Stomach (tissue), 9 donors: ENCODE data around the gene CYS1. TPM values are rescaled to one million over a fixed set of nuclear protein-coding genes. Genes with fewer than 3 reads are reported as not detected.
A peak's percentile ranks its signal among the peaks of the same experiment; 100 is the strongest.
"Not testable (repeated sequence)": the region's sequence is repeated elsewhere in the genome, so short reads cannot be mapped to it uniquely, and the experiment has no call there.

Source experiments
- DNase-seq, 2 donors: peaks; one replicate each; pipeline versions ENCODE4 v3.0.0 to v3.0.0-alpha.2; 2013 to 2019
- H3K27ac ChIP-seq, 5 donors: fragments of 200-600 bp in 4 of 5; sonication (generic) in 4 of 5; one replicate each; pipeline ENCODE4 v1.5.1; 2013 to 2019; ENCODE audit warnings: mild to moderate bottlenecking in 1 of 5, moderate library complexity in 1 of 5
- H3K27me3 ChIP-seq, 3 donors: fragments of 200-600 bp; sonication (generic); one replicate each; pipeline ENCODE4 v1.5.1; 2017 to 2019; ENCODE audit warnings: mixed run types in 1 of 3
- H3K36me3 ChIP-seq, 4 donors: fragments of 200-600 bp; sonication (generic); 1 replicate in 3 of 4; 2 replicates in 1 of 4; pipeline ENCODE4 v1.5.1; 2016 to 2019
- H3K4me1 ChIP-seq, 4 donors: fragments of 200-600 bp; sonication (generic); one replicate each; pipeline ENCODE4 v1.5.1; 2016 to 2019
- H3K4me3 ChIP-seq, 4 donors: fragments of 200-600 bp; sonication (generic) in 3 of 4; one replicate each; pipeline ENCODE4 v1.5.1; 2016 to 2019; ENCODE audit warnings: mild to moderate bottlenecking in 1 of 4
- H3K9me3 ChIP-seq, 4 donors: fragments of 200-600 bp; sonication (generic); one replicate each; pipeline ENCODE4 v1.5.1; 2016 to 2019
- CTCF ChIP-seq, 7 experiments: fragments of 450-650 bp in 4 of 7; fragments of 200-600 bp in 3 of 7; sonication (generic) in 3 of 7; IDR thresholded peaks; one replicate each; pipeline ENCODE4 v1.5.1; 2016 to 2019; ENCODE audit warnings: antibody characterized with exemption in 7 of 7, control low read depth in 2 of 7, mild to moderate bottlenecking in 1 of 7
- EP300 ChIP-seq: sonication (generic); formaldehyde crosslinking; IDR thresholded peaks from one replicate; pipeline ENCODE4 v1.6.1; 2017; ENCODE audit warnings: antibody characterized with exemption
- POLR2A ChIP-seq, 4 donors: fragments of 450-650 bp; IDR thresholded peaks; one replicate each; pipeline ENCODE4 v1.6.1; 2016; ENCODE audit warnings: antibody characterized with exemption in 4 of 4, control low read depth in 2 of 4, mild to moderate bottlenecking in 1 of 4, moderate library complexity in 1 of 4
- POLR2AphosphoS5 ChIP-seq, 3 donors: sonication (generic); formaldehyde crosslinking; IDR thresholded peaks; one replicate each; pipeline ENCODE4 v1.6.1; 2016; ENCODE audit warnings: antibody characterized with exemption in 3 of 3
- WGBS, 5 donors: extraction: QIAGEN DNeasy Blood & Tissue Kit in 3 of 5; methylation state at CpG; one replicate each; pipeline versions ENCODE4 v1.1.5 to v1.1.7; 2013 to 2018; 5-methylcytosine and 5-hydroxymethylcytosine counted together
- intact Hi-C: fragments of 100-400 bp; cut with DNase I; formaldehyde crosslinking; loops from one replicate; pipeline ENCODE4 v1.15.1; 2023; ENCODE audit warnings: low total_unique reads
- polyA plus RNA-seq, 3 donors: library from polyadenylated mRNA; stranded (reverse); fragments of 200-250 nt; gene quantifications; one replicate each; pipeline ENCODE4 v1.2.3, GENCODE V29; 2013
- total RNA-seq, 5 donors: library from RNA; depleted of rRNA; stranded (reverse); fragments of >200 nt; gene quantifications; one replicate each; pipeline versions ENCODE4 v1.1.0 to v1.2.3, GENCODE V29; 2014 to 2016
- donor health status: healthy with polysubstance abuse.
- donor health status: Bipolar disorder and iron deficiency.
- donor health status: healthy.

The CYS1 gene
- total and polyA plus RNA-seq, 8 donors = 1.1 to 33.8 (median 3.9) TPM; not detected in 1

- no peak for TF ChIP-seq EP300
- TF ChIP-seq POLR2AphosphoS5 (IDR thresholded peaks at IDR 0.05) = no peak
- no peak for TF ChIP-seq CTCF (IDR thresholded peaks at IDR 0.05)
- no peak for TF ChIP-seq POLR2A (IDR thresholded peaks at IDR 0.05)
- Histone ChIP-seq H3K27me3 (no peaks in the 10 kb centered on the region), H3K4me1 (peaks cover 9 to 12% (median 11%) of the 10 kb centered on the region in 4 donors), H3K9me3 (peaks cover 0 to 9% (median 3%) of the 10 kb centered on the region in 4 donors), H3K36me3 (no peaks in the 10 kb centered on the region), H3K27ac (no peak overlapping the region), H3K4me3 (no peak overlapping the region)
- no peak for DNase-seq
- intact Hi-C loops = no loop called here
- 86 to 94% (median 91%) methylated on average over 42 of the region's 42 CpGs for WGBS, 5 donors
These were observed 65.6 kb downstream of the CYS1 start for GRCh38 chr2:10014418-10015190.

GRCh38 chr2:10013651-10014417 is 66.4 kb downstream of the CYS1 start:
- WGBS, 5 donors = 91 to 97% (median 95%) methylated on average over 43 of the region's 43 CpGs
- peaks cover 16 to 20% (median 18%) of the 10 kb centered on the region in 4 donors for H3K4me1 ChIP-seq
- DNase-seq, intact Hi-C loops, H3K27me3 ChIP-seq, H3K36me3 ChIP-seq, H3K4me3 ChIP-seq, H3K9me3 ChIP-seq, H3K27ac ChIP-seq: not testable (repeated sequence)

DNA sequence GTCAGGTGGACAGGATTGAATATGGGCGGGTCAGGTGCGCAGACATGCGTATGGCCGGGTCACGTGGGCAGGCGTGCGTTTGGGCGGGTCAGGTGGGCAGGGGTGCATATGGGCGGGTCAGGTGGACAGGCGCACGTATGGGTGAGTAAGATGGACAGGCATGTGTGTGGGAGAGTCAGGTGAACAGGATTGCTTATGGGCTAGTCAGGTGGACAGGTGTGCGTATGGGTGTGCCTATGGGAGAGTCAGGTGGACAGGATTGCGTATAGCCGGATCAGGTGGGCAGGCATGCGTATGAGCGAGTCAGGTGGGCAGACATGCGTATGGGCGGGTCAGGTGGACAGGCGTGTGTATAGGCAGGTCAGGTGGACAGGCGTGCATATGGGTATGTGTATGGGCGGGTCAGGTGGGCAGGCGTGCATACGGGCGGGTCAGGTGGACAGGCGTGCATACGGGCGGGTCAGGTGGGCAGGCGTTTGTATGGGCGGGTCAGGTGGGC is 67.2 kb downstream of the CYS1 start:
- no peak overlapping the region for H3K4me3 ChIP-seq
- WGBS, 5 donors = 88 to 91% (median 89%) methylated on average over 29 of the region's 29 CpGs
- no peaks in the 10 kb centered on the region for H3K27me3 ChIP-seq
- intact Hi-C loops = no loop called here
- H3K4me1 ChIP-seq = peaks cover 24 to 28% (median 27%) of the 10 kb centered on the region in 4 donors
- DNase-seq = no peak
- peaks cover 0 to 9% (median 3%) of the 10 kb centered on the region in 4 donors for H3K9me3 ChIP-seq
- TF ChIP-seq POLR2A (IDR thresholded peaks at IDR 0.05) (no peak), CTCF (IDR thresholded peaks at IDR 0.05) (no peak), EP300 (no peak), POLR2AphosphoS5 (IDR thresholded peaks at IDR 0.05) (no peak)
- H3K36me3 ChIP-seq = no peaks in the 10 kb centered on the region
- H3K27ac ChIP-seq = no peak overlapping the region

- H3K4me1 ChIP-seq = peaks cover 25 to 34% (median 32%) of the 10 kb centered on the region in 4 donors
- H3K36me3 ChIP-seq, DNase-seq, intact Hi-C loops, H3K9me3 ChIP-seq, H3K27me3 ChIP-seq, H3K4me3 ChIP-seq, H3K27ac ChIP-seq: not testable (repeated sequence)
- WGBS, 5 donors = 91 to 94% (median 92%) methylated on average over 36 to 37 of the region's 37 CpGs
These were observed 67.7 kb downstream of the CYS1 start for GRCh38 chr2:10012366-10012962.

- H3K36me3 ChIP-seq, DNase-seq: not testable (repeated sequence)
- WGBS, 5 donors = 90 to 96% (median 93%) methylated on average over 48 to 61 of the region's 61 CpGs
These were observed 68.4 kb downstream of the CYS1 start for GRCh38 chr2:10011606-10012325.

GRCh38 chr2:10010861-10011605 is 69.2 kb downstream of the CYS1 start:
- not testable (repeated sequence) for DNase-seq
- peak overlapping the region in 1 of 5 donors; percentile 70 for H3K27ac ChIP-seq

More at GRCh38 chr2:10011606-10012325, 68.4 kb downstream of the CYS1 start:
- H3K4me3 ChIP-seq, H3K27ac ChIP-seq, intact Hi-C loops, H3K9me3 ChIP-seq, H3K27me3 ChIP-seq: not testable (repeated sequence)
- H3K4me1 ChIP-seq = peaks cover 32 to 41% (median 39%) of the 10 kb centered on the region in 4 donors

More at GRCh38 chr2:10010861-10011605, 69.2 kb downstream of the CYS1 start:
- H3K36me3 ChIP-seq, H3K9me3 ChIP-seq, H3K4me3 ChIP-seq, intact Hi-C loops, H3K27me3 ChIP-seq: not testable (repeated sequence)
- H3K4me1 ChIP-seq = peaks cover 36 to 48% (median 46%) of the 10 kb centered on the region in 4 donors
- WGBS, 5 donors = 91 to 98% (median 97%) methylated on average over 52 of the region's 52 CpGs
